ENCODE results near the gene CXCL12. TPM values are rescaled to one million over a fixed set of nuclear protein-coding genes. Genes with fewer than 3 reads are reported as not detected.

CXCL12 gene
- total RNA-seq, 5 donors from 2014 or later (not counting 1 experiment from before 2014, with no cell fraction given), result 0.53 to 0.63 (median 0.58) TPM; not detected in 2

GRCh38 chr10:44393051-44393630, 8.2 kb upstream of the CXCL12 start:
- WGBS (ENCODE audit: insufficient coverage), result 43% methylated on average over 2 of the region's 7 CpGs

DNA sequence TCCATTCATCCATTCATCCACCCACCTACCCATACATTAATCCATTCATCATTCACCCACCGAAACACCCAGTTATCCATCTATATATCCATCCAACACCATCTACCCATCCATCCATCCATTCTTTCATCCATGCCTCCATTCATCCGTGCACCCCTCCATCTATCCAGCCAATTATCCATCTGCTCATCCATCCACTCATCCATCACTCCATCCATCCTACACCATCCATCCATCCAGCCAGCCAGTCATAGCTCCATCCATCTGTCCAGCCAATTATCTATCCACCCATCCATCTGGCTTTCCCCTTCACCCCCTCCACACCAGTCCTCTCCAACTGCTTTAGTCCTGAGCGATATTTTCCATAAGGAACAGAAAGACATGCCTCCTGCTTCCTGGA, 7.5 kb upstream of the CXCL12 start:
- CTCF ChIA-PET, result no interaction called here
- H3K4me1 Mint-ChIP-seq, result no peaks in the 10 kb centered on the region

More at GRCh38 chr10:44393051-44393630, 8.2 kb upstream of the CXCL12 start:
- no peaks in the 10 kb centered on the region for H3K9me3 Mint-ChIP-seq
- no peaks in the 10 kb centered on the region for H3K4me1 Mint-ChIP-seq
- Histone ChIP-seq H3K27ac (ENCODE audit: low read length) (no peak overlapping the region), H3K27me3 (replicated peaks in 1 of 2; ENCODE audit: control insufficient read depth in 2 of 2, extremely low read depth in 1 of 2, insufficient read depth in 2 of 2, low read length in 1 of 2) (peaks cover 0 to 42% of the 10 kb centered on the region in 2 experiments), H3K4me3 (ENCODE audit: control insufficient read depth in 1 of 2, extremely low read depth in 1 of 2, low read length in 1 of 2) (no peak overlapping the region), H3K4me1 (ENCODE audit: control insufficient read depth in 1 of 2, extremely low read depth in 1 of 2, insufficient read depth in 2 of 2, low read length in 2 of 2) (no peaks in the 10 kb centered on the region), H3K9me3 (no peaks in the 10 kb centered on the region), H3K36me3 (ENCODE audit: control insufficient read depth in 2 of 2, extremely low read depth in 1 of 2, insufficient read depth in 1 of 2, low read length in 1 of 2) (no peaks in the 10 kb centered on the region)
- CTCF ChIA-PET, result no interaction called here
- DNase-seq, result no peak
- ATAC-seq (replicated peaks in 1 of 4), result no peak
- H3K4me3 Mint-ChIP-seq, result no peak overlapping the region
- no peaks in the 10 kb centered on the region for H3K36me3 Mint-ChIP-seq
- POLR2A ChIA-PET, result no interaction called here
- H3K27ac Mint-ChIP-seq, result no peak overlapping the region
- H3K27me3 Mint-ChIP-seq, result peaks cover 33% of the 10 kb centered on the region in 2 donors

GRCh38 chr10:44391981-44392380, 7.1 kb upstream of the CXCL12 start:
- CTCF ChIA-PET, result no interaction called here
- peaks cover 39% of the 10 kb centered on the region in 2 donors for H3K27me3 Mint-ChIP-seq
- no peak overlapping the region for H3K4me3 Mint-ChIP-seq
- H3K4me1 ChIP-seq (ENCODE audit: control insufficient read depth in 1 of 2, extremely low read depth in 1 of 2, insufficient read depth in 2 of 2, low read length in 2 of 2), result no peaks in the 10 kb centered on the region
- no peak for DNase-seq
- H3K4me3 ChIP-seq (ENCODE audit: control insufficient read depth in 1 of 2, extremely low read depth in 1 of 2, low read length in 1 of 2), result no peak overlapping the region
- H3K36me3 Mint-ChIP-seq, result no peaks in the 10 kb centered on the region
- H3K27ac ChIP-seq (ENCODE audit: low read length), result no peak overlapping the region
- no CpG with 5 or more reads among the region's 2 CpGs for WGBS (ENCODE audit: insufficient coverage)
- H3K4me1 Mint-ChIP-seq, result peaks cover 0 to 1% (median 0%) of the 10 kb centered on the region in 3 donors
- H3K27me3 ChIP-seq (replicated peaks in 1 of 2; ENCODE audit: control insufficient read depth in 2 of 2, extremely low read depth in 1 of 2, insufficient read depth in 2 of 2, low read length in 1 of 2), result peaks cover 1 to 50% of the 10 kb centered on the region in 2 experiments
- no peak for ATAC-seq (replicated peaks in 1 of 4)
- POLR2A ChIA-PET, result no interaction called here
- H3K27ac Mint-ChIP-seq, result no peak overlapping the region
- no peaks in the 10 kb centered on the region for H3K9me3 Mint-ChIP-seq
- no peaks in the 10 kb centered on the region for H3K36me3 ChIP-seq (ENCODE audit: control insufficient read depth in 2 of 2, extremely low read depth in 1 of 2, insufficient read depth in 1 of 2, low read length in 1 of 2)
- H3K9me3 ChIP-seq, result no peaks in the 10 kb centered on the region

More for the DNA sequence above, 7.5 kb upstream of the CXCL12 start:
- no peak overlapping the region for H3K27ac Mint-ChIP-seq
- H3K36me3 ChIP-seq (ENCODE audit: control insufficient read depth in 2 of 2, extremely low read depth in 1 of 2, insufficient read depth in 1 of 2, low read length in 1 of 2), result no peaks in the 10 kb centered on the region
- peaks cover 0 to 48% of the 10 kb centered on the region in 2 experiments for H3K27me3 ChIP-seq (replicated peaks in 1 of 2; ENCODE audit: control insufficient read depth in 2 of 2, extremely low read depth in 1 of 2, insufficient read depth in 2 of 2, low read length in 1 of 2)
- H3K27me3 Mint-ChIP-seq, result peaks cover 36 to 38% of the 10 kb centered on the region in 2 donors
- H3K4me1 ChIP-seq (ENCODE audit: control insufficient read depth in 1 of 2, extremely low read depth in 1 of 2, insufficient read depth in 2 of 2, low read length in 2 of 2), result no peaks in the 10 kb centered on the region
- no peak overlapping the region for H3K4me3 Mint-ChIP-seq
- H3K9me3 Mint-ChIP-seq, result no peaks in the 10 kb centered on the region
- H3K4me3 ChIP-seq (ENCODE audit: control insufficient read depth in 1 of 2, extremely low read depth in 1 of 2, low read length in 1 of 2), result no peak overlapping the region
- no peak overlapping the region for H3K27ac ChIP-seq (ENCODE audit: low read length)
- DNase-seq, result no peak
- no peaks in the 10 kb centered on the region for H3K9me3 ChIP-seq
- POLR2A ChIA-PET, result no interaction called here
- no peak for ATAC-seq (replicated peaks in 1 of 4)
- H3K36me3 Mint-ChIP-seq, result no peaks in the 10 kb centered on the region
- 67% methylated on average over 3 of the region's 3 CpGs for WGBS (ENCODE audit: insufficient coverage)

DNA sequence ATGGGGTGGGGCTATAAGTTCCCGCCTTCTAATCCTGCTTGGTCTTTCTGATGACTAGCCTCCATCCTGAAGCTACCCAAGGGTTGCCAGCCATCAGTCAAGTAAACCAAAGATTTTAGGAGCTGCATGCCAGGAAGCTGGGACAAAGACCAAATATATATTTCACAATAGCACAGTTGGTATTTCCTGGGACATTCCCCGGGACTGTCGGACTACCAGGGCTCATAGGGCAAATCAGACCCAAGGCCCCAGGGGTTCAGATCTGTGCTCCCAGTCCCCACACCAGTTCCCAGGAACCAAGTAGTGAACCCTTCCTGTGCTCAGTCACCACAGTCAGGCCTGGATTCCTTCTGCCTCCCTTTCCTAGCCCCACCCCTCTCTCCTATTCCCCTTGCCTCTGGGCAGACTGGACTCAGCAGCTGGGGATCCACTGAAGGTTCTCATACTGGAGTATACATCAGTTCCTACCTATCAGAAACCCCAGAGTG, 5.7 kb upstream of the CXCL12 start:
- Mint-ChIP-seq H3K9me3 (no peaks in the 10 kb centered on the region), H3K4me3 (no peak overlapping the region), H3K4me1 (peaks cover 3 to 5% (median 4%) of the 10 kb centered on the region in 3 donors), H3K36me3 (no peaks in the 10 kb centered on the region), H3K27ac (no peak overlapping the region), H3K27me3 (peaks cover 35 to 40% of the 10 kb centered on the region in 2 donors)
- H3K4me1 ChIP-seq (ENCODE audit: control insufficient read depth in 1 of 2, extremely low read depth in 1 of 2, insufficient read depth in 2 of 2, low read length in 2 of 2), result no peaks in the 10 kb centered on the region
- 100% methylated on average over 2 of the region's 3 CpGs for WGBS (ENCODE audit: insufficient coverage)
- POLR2A ChIA-PET, result no interaction called here
- CTCF ChIA-PET, result no interaction called here
- no peak overlapping the region for H3K4me3 ChIP-seq (ENCODE audit: control insufficient read depth in 1 of 2, extremely low read depth in 1 of 2, low read length in 1 of 2)
- no peak overlapping the region for H3K27ac ChIP-seq (ENCODE audit: low read length)
- no peaks in the 10 kb centered on the region for H3K9me3 ChIP-seq
- ATAC-seq (replicated peaks in 1 of 4) (no peak), DNase-seq (no peak)
- H3K27me3 ChIP-seq (replicated peaks in 1 of 2; ENCODE audit: control insufficient read depth in 2 of 2, extremely low read depth in 1 of 2, insufficient read depth in 2 of 2, low read length in 1 of 2), result peaks cover 5 to 50% of the 10 kb centered on the region in 2 experiments
- H3K36me3 ChIP-seq (ENCODE audit: control insufficient read depth in 2 of 2, extremely low read depth in 1 of 2, insufficient read depth in 1 of 2, low read length in 1 of 2), result no peaks in the 10 kb centered on the region

- Mint-ChIP-seq H3K36me3 (no peaks in the 10 kb centered on the region), H3K4me1 (peaks cover 4 to 9% (median 6%) of the 10 kb centered on the region in 3 donors), H3K9me3 (no peaks in the 10 kb centered on the region), H3K4me3 (no peak overlapping the region), H3K27ac (no peak overlapping the region), H3K27me3 (peaks cover 34 to 45% of the 10 kb centered on the region in 2 donors)
- peaks cover 5 to 51% of the 10 kb centered on the region in 2 experiments for H3K27me3 ChIP-seq (replicated peaks in 1 of 2; ENCODE audit: control insufficient read depth in 2 of 2, extremely low read depth in 1 of 2, insufficient read depth in 2 of 2, low read length in 1 of 2)
- CTCF ChIA-PET, result interaction anchor here in 1 of 2 donors (0.7 kb wide), 1 partner anchor 720 kb away, joined by 5 read pairs; no protein-coding TSS in a partner anchor
- no peaks in the 10 kb centered on the region for H3K36me3 ChIP-seq (ENCODE audit: control insufficient read depth in 2 of 2, extremely low read depth in 1 of 2, insufficient read depth in 1 of 2, low read length in 1 of 2)
- DNase-seq, result no peak
- H3K9me3 ChIP-seq, result no peaks in the 10 kb centered on the region
- H3K4me1 ChIP-seq (ENCODE audit: control insufficient read depth in 1 of 2, extremely low read depth in 1 of 2, insufficient read depth in 2 of 2, low read length in 2 of 2), result no peaks in the 10 kb centered on the region
- POLR2A ChIA-PET, result no interaction called here
- ATAC-seq (replicated peaks in 1 of 4), result no peak
- H3K27ac ChIP-seq (ENCODE audit: low read length), result no peak overlapping the region
- WGBS (ENCODE audit: insufficient coverage), result no CpG with 5 or more reads among the region's 2 CpGs
- no peak overlapping the region for H3K4me3 ChIP-seq (ENCODE audit: control insufficient read depth in 1 of 2, extremely low read depth in 1 of 2, low read length in 1 of 2)
These were observed 4.7 kb upstream of the CXCL12 start for GRCh38 chr10:44389556-44389955.

- H3K27ac ChIP-seq (ENCODE audit: low read length), result no peak overlapping the region
- peaks cover 5 to 52% of the 10 kb centered on the region in 2 experiments for H3K27me3 ChIP-seq (replicated peaks in 1 of 2; ENCODE audit: control insufficient read depth in 2 of 2, extremely low read depth in 1 of 2, insufficient read depth in 2 of 2, low read length in 1 of 2)
- no peaks in the 10 kb centered on the region for H3K4me1 ChIP-seq (ENCODE audit: control insufficient read depth in 1 of 2, extremely low read depth in 1 of 2, insufficient read depth in 2 of 2, low read length in 2 of 2)
- H3K27me3 Mint-ChIP-seq, result peaks cover 34 to 45% of the 10 kb centered on the region in 2 donors
- H3K4me1 Mint-ChIP-seq, result peaks cover 4 to 9% (median 6%) of the 10 kb centered on the region in 3 donors
- H3K4me3 ChIP-seq (ENCODE audit: control insufficient read depth in 1 of 2, extremely low read depth in 1 of 2, low read length in 1 of 2), result no peak overlapping the region
- H3K27ac Mint-ChIP-seq, result no peak overlapping the region
- ChIA-PET CTCF (no interaction called here), POLR2A (no interaction called here)
- ATAC-seq (replicated peaks in 1 of 4), result no peak
- WGBS (ENCODE audit: insufficient coverage), result 80% methylated on average over 3 of the region's 4 CpGs
- no peak overlapping the region for H3K4me3 Mint-ChIP-seq
- no peaks in the 10 kb centered on the region for H3K36me3 ChIP-seq (ENCODE audit: control insufficient read depth in 2 of 2, extremely low read depth in 1 of 2, insufficient read depth in 1 of 2, low read length in 1 of 2)
- no peaks in the 10 kb centered on the region for H3K36me3 Mint-ChIP-seq
- peak in 1 of 35 experiments; percentile 21 for DNase-seq
- no peaks in the 10 kb centered on the region for H3K9me3 ChIP-seq
- no peaks in the 10 kb centered on the region for H3K9me3 Mint-ChIP-seq
These were observed 4.3 kb upstream of the CXCL12 start for GRCh38 chr10:44389150-44389549.
